LoVo (cell line): ENCODE results near the gene FBXO30.

Experiments
- DNase-seq: peaks from one replicate; pipeline ENCODE4 v3.0.0-alpha.2; 2016; ENCODE audit warnings: low spot score

Gene FBXO30

GRCh38 chr6:145819994-145820393 lies 5.4 kb upstream of the FBXO30 start:
- no peak for DNase-seq

GRCh38 chr6:145818796-145819195 lies 4.2 kb upstream of the FBXO30 start:
- no peak for DNase-seq

- DNase-seq = no peak
Measured at GRCh38 chr6:145816392-145816791, 1.8 kb upstream of the FBXO30 start.

- DNase-seq = peak; percentile 36
Measured at GRCh38 chr6:145815309-145816274, 997 bp upstream of the FBXO30 start.

- DNase-seq = peak; percentile 43
Measured at GRCh38 chr6:145814035-145814500, 527 bp downstream of the FBXO30 start.

- DNase-seq = no peak
Measured at GRCh38 chr6:145813285-145814034, 1.1 kb downstream of the FBXO30 start.

GRCh38 chr6:145811741-145812140 lies 2.9 kb downstream of the FBXO30 start:
- DNase-seq = no peak

GRCh38 chr6:145809785-145810184 lies 4.8 kb downstream of the FBXO30 start:
- DNase-seq = no peak

- no peak for DNase-seq
Measured at GRCh38 chr6:145809211-145809610, 5.4 kb downstream of the FBXO30 start.

- DNase-seq = no peak
Measured at GRCh38 chr6:145808239-145808638, 6.4 kb downstream of the FBXO30 start.

- no peak for DNase-seq
Measured at GRCh38 chr6:145802141-145802540, 12.5 kb downstream of the FBXO30 start.

GRCh38 chr6:145801021-145801420 lies 13.6 kb downstream of the FBXO30 start:
- DNase-seq = no peak

- no peak for DNase-seq
Measured at GRCh38 chr6:145798530-145798929, 16.1 kb downstream of the FBXO30 start.

- no peak for DNase-seq
Measured at GRCh38 chr6:145789443-145789842, 25.2 kb downstream of the FBXO30 start.

- DNase-seq = no peak
Measured at GRCh38 chr6:145787688-145788087, 26.9 kb downstream of the FBXO30 start.

- no peak for DNase-seq
Measured at GRCh38 chr6:145784683-145785082, 29.9 kb downstream of the FBXO30 start.

- no peak for DNase-seq
Measured at GRCh38 chr6:145783796-145784195, 30.8 kb downstream of the FBXO30 start.

GRCh38 chr6:145772846-145773245 lies 41.7 kb downstream of the FBXO30 start:
- no peak for DNase-seq

GRCh38 chr6:145765449-145765848 lies 49.1 kb downstream of the FBXO30 start:
- DNase-seq = no peak

GRCh38 chr6:145763742-145764141 lies 50.9 kb downstream of the FBXO30 start:
- DNase-seq = no peak

GRCh38 chr6:145761584-145761983 lies 53.0 kb downstream of the FBXO30 start:
- no peak for DNase-seq

- no peak for DNase-seq
Measured at GRCh38 chr6:145758113-145758512, 56.5 kb downstream of the FBXO30 start.

- DNase-seq = peak; percentile 42
Measured at GRCh38 chr6:145756170-145756662, 58.4 kb downstream of the FBXO30 start.
